Nephron (organoid): Measurements from ENCODE around the gene DOCK9.

ENCODE experiments used
- H3K27ac Mint-ChIP-seq, 3 experiments: 2 replicates each; pipeline ENCODE4 v1.8.0; 2020; ENCODE audit warnings: mixed read lengths in 3 of 3, mild to moderate bottlenecking in 2 of 3, moderate library complexity in 1 of 3
- H3K27me3 Mint-ChIP-seq: 2 replicates; pipeline ENCODE4 v1.8.0; 2021; ENCODE audit warnings: low read depth, mild to moderate bottlenecking, moderate library complexity, mixed read lengths
- H3K36me3 Mint-ChIP-seq: 2 replicates; pipeline ENCODE4 v1.8.0; 2020; ENCODE audit warnings: low read depth, mixed read lengths
- H3K4me1 Mint-ChIP-seq: 2 replicates; pipeline ENCODE4 v1.8.0; 2020; ENCODE audit warnings: mixed read lengths
- H3K4me3 Mint-ChIP-seq, 3 experiments: 2 replicates each; pipeline ENCODE4 v1.8.0; 2020; ENCODE audit warnings: mild to moderate bottlenecking in 3 of 3, mixed read lengths in 3 of 3, moderate library complexity in 2 of 3
- H3K9me3 Mint-ChIP-seq: 2 replicates; pipeline ENCODE4 v1.8.0; 2020; ENCODE audit warnings: mixed read lengths
- CTCF ChIP-seq, 3 experiments: fragments of 200-600 bp; sonication (generic); IDR thresholded peaks; one replicate each; pipeline ENCODE4 v1.5.0; 2021; ENCODE audit warnings: antibody characterized with exemption in 3 of 3; ENCODE audit not compliant: unreplicated experiment in 3 of 3

DOCK9 gene

GRCh38 chr13:98803921-98804320, 173.9 kb downstream of the DOCK9 start:
- no peaks in the 10 kb centered on the region for H3K27me3 Mint-ChIP-seq
- no peak overlapping the region for H3K27ac Mint-ChIP-seq
- peaks cover 8% of the 10 kb centered on the region for H3K36me3 Mint-ChIP-seq
- H3K4me3 Mint-ChIP-seq, result no peak overlapping the region
- TF ChIP-seq CTCF (IDR thresholded peaks at IDR 0.05; ENCODE audit: unreplicated experiment in 3 of 3), result no peak
- H3K9me3 Mint-ChIP-seq, result no peaks in the 10 kb centered on the region
- H3K4me1 Mint-ChIP-seq, result peaks cover 16% of the 10 kb centered on the region

- Mint-ChIP-seq H3K9me3 (no peaks in the 10 kb centered on the region), H3K27me3 (no peaks in the 10 kb centered on the region), H3K4me3 (no peak overlapping the region), H3K36me3 (peaks cover 8% of the 10 kb centered on the region), H3K27ac (no peak overlapping the region), H3K4me1 (peaks cover 24% of the 10 kb centered on the region)
- TF ChIP-seq CTCF (IDR thresholded peaks at IDR 0.05; ENCODE audit: unreplicated experiment in 3 of 3), result no peak
Measured at GRCh38 chr13:98803111-98803561, 174.7 kb downstream of the DOCK9 start.

GRCh38 chr13:98802559-98802958, 175.3 kb downstream of the DOCK9 start:
- H3K4me3 Mint-ChIP-seq, result no peak overlapping the region
- no peak for TF ChIP-seq CTCF (IDR thresholded peaks at IDR 0.05; ENCODE audit: unreplicated experiment in 3 of 3)
- peaks cover 8% of the 10 kb centered on the region for H3K36me3 Mint-ChIP-seq
- H3K27ac Mint-ChIP-seq, result no peak overlapping the region
- H3K4me1 Mint-ChIP-seq, result peaks cover 30% of the 10 kb centered on the region
- no peaks in the 10 kb centered on the region for H3K27me3 Mint-ChIP-seq
- H3K9me3 Mint-ChIP-seq, result no peaks in the 10 kb centered on the region

- Mint-ChIP-seq H3K4me1 (peaks cover 32% of the 10 kb centered on the region), H3K27ac (no peak overlapping the region), H3K36me3 (peaks cover 8% of the 10 kb centered on the region), H3K4me3 (no peak overlapping the region), H3K9me3 (no peaks in the 10 kb centered on the region), H3K27me3 (no peaks in the 10 kb centered on the region)
- no peak for TF ChIP-seq CTCF (IDR thresholded peaks at IDR 0.05; ENCODE audit: unreplicated experiment in 3 of 3)
Measured at GRCh38 chr13:98801626-98802418, 176.0 kb downstream of the DOCK9 start.

- peaks cover 5% of the 10 kb centered on the region for H3K36me3 Mint-ChIP-seq
- H3K9me3 Mint-ChIP-seq, result no peaks in the 10 kb centered on the region
- peaks cover 32% of the 10 kb centered on the region for H3K4me1 Mint-ChIP-seq
- H3K27me3 Mint-ChIP-seq, result no peaks in the 10 kb centered on the region
- no peak overlapping the region for H3K4me3 Mint-ChIP-seq
- H3K27ac Mint-ChIP-seq, result no peak overlapping the region
- no peak for TF ChIP-seq CTCF (IDR thresholded peaks at IDR 0.05; ENCODE audit: unreplicated experiment in 3 of 3)
Measured at GRCh38 chr13:98800078-98800477, 177.8 kb downstream of the DOCK9 start.
